A204.1 (cell line): ENCODE measurements around the gene TRIM73.
"Not testable (repeated sequence)": the region's sequence is repeated elsewhere in the genome, so short reads cannot be mapped to it uniquely, and the experiment has no call there.

Experiments
- FAIRE-seq: peaks from 2 replicates; lab custom pipeline; 2012; peaks lifted over from hg19 to GRCh38; lab: Jason Lieb, UNC

The TRIM73 gene

DNA sequence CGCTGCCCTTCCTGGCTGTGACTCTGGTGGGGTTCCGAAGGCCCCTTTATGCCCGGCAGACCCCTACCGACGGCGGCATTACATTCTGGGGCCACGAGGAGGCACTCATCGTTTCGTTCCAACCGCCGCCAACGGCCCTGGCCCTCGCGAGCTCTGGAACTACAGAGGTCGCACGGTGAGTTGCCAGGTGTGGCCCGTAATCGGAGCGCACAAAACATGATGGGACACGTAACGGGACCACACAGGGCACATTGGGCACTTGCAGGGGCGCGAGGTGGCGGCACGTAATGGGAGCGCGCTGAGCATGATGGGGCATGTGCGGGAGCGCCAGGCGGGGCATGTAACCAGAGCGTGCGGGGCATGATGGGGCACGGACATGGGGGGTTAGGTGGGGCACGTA is at the start of gene TRIM73:
TSS of gene TRIM73 (plus strand) at position 301 of the 400 bp plus-strand sequence. CDS start 3,305 bp downstream, outside the sequence.
- not testable (repeated sequence) for FAIRE-seq

DNA sequence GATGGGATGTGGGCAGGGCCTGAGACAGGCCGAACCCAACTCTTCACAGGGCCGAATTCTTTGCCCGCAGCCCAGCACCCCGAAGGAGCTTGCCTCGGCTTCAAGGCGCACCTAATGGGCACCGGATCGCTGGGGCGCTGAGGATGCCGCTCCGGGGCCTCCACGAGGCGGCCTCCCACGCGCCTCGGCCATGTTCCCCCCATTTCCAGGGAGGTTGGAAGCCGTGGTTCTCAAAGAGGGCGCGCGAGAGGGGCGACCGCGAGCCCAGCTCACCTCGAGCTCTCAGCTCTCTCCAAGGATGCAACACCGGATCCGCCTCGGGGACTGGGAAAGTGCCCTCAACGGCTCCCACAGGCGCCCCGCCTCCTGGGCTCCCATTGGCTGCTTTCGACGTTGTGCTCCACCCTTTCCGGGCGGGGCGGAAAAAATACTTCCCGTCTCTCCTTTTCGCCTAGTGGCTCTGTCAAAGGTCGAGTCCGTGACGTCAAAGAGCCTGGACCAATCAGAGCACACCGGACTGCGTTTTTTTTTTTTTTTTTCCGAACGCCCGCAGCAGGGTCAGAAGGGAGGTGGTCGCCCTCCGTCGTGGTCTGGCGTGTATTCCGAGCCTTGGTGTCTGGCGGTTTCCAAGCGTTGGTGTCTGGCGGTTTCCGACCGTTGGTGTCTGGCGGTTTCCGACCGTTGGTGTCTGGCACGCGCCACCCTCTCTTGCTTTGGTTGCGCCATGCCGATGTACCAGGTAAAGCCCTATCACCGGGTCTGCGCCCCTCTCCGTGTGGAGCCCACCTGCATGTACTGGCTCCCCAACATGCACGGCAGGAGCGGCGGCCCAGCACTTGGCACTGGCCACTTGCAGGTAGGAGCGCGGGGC is 36.5 kb upstream of the TRIM73 start:
- FAIRE-seq, result not testable (repeated sequence)

DNA sequence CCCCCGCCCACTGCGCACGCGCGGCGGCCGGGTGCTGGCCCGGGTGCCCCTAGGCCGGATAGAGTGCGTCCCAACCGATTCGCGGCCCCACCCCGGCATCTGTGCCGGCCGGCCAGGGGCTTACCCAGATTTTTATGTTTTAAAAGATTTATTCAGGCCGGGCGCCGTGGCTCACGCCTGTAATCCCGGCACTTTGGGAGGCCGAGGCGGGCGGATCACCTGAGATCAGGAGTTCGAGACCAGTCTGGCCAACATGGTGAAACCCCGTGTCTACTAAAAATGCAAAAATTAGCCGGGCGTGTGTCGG is 35.9 kb upstream of the TRIM73 start:
- FAIRE-seq, result not testable (repeated sequence)

DNA sequence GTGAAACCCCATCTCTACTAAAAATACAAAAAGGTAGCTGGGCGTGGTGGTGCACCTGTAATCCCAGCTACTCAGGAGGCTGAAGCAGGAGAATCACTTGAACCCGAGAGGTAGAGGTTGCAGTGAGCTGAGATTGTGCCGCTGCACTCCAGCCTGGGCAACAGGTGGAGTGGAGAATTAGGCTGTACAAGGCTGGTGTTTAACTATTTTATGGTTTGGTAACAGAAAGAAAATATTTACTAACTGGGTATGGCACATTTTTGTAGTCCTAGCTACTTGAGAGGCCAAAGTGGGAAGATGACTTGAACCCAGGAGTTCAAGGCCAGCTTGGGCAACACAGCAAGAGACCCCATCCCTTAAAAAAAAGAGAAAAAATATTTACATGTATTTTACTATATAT is 31.4 kb upstream of the TRIM73 start:
- not testable (repeated sequence) for FAIRE-seq

DNA sequence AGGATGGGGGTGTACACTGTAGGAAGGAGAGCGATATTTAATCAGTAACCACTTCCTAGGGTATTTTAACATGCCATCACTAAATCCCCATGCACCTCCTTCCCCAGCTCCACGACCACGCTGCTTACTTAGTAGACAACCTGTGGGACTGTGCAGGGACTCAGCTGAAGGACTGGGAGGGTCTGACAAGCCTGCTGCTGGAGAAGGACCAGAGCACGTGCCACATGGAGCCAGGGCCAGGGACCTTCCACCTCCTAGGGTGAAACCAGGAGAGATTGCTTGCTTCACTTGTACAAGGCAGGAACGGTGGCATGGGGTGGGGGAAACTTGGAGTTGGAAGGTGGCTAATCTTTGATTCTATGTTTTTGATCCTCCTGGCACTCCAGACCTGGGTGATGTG is 28.8 kb upstream of the TRIM73 start:
- not testable (repeated sequence) for FAIRE-seq

DNA sequence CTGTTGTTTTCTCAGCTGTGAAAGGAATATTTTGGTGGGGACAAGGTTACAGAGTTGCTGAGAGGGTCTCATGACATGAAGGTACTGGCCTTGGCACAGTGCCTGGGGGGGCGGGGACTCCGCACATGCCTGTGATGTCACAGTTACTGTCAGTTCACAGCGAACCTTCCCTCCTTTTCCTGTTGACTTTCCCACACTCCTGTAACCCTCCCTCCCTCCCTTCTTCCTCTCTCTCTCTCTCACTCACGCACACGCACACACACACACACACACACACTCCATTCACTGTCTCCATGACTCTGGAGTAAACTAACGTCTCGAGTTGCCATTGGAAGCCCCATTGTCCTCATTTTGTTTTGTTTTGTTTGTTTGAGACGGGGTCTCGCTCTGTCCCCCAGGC is 28.1 kb upstream of the TRIM73 start:
- not testable (repeated sequence) for FAIRE-seq

DNA sequence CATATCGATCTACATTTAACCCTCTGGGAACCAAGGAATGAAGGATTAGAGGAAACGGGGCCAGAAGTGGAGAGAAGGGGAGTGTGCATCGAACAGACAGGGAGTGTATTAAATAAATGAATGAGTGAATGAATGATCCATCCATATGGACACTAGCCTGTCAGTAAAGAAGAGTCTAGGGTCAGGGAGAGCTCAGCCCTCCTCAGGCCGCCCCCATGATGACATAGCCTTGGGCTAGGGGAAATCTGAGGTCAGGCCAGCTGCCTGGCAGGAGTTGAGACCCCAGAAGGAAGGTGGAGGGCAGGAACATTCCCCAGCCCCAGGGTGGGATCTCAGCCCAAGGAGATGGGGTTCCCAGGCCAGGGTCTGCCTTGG is 21.3 kb upstream of the TRIM73 start:
- not testable (repeated sequence) for FAIRE-seq

DNA sequence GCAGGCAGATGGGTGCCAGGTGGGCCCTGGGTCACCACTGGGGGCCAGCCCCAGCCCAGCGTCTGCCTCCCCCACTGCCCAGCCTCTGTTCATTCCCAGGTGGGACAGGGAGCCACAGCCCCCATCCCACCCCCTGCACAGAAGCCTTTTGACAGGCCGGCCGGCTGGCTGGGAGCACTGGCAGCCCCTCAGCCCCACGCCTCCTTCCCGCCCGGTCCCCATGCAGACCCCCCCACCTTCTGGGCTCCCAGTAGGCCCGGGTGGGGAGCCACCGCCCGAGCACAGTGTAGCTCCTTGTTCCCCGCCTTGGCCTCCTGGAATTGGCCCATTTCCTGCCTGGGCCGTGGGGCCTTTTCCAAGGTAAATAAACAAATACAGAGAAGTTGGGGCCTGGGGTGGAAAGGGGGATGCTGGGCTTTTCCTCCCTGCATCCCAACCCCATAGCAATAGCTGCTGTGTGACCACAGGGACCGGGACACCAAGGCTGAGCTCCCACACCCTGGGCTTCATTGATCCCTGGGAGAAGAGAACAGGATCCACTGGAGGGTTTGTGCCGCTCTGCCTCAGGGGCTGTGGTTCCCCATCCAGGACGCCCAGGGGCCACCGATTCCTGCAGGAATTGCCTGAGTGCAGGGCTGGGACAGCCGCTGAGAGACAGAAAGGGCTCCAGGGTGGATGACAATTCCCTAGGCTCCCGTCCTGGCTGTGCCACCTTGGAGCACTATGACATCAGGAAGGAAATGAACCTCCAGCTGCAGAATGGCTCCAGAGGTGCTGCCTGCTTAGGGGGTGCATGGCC is 20.7 kb upstream of the TRIM73 start:
- not testable (repeated sequence) for FAIRE-seq

DNA sequence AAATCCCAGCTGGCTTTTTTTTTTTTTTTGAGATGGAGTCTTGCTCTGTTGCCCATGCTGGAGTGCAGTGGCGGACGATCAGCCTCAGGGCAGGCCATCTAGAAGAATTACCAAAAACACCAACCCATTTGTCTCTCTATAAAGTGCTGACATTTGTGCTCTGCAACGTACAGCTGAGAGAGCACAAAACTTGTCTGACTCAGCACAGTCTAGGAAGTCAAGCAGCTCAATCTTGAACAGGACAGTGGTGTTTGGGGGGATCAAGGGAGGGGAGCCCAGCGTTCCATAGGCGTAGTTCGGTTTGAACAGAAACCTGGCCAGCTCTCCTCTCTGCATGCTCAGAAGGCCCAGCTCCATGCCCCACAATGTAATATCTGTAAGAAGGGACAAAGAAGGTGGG is 2.2 kb upstream of the TRIM73 start:
- FAIRE-seq, result not testable (repeated sequence)

DNA sequence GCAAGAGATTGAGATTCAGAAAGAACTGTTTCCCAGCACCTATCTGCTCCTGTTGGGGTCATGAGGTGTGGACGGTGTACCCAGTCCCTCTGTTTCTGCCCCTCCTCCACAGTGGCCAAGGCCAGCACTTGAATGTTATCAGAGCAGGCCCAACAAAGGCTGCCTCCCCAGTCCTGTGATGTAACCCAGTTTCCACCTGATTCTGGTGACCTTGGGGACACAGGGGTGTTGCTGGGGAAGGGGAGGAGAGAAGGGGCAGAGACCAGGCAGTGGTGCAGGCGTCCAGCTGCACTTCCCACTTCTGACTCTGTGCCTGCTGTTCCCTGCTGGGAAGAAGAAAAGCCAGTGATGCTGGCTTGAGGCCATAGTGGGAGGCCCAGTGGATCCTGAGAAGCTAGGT is 2.4 kb downstream of the TRIM73 start:
- FAIRE-seq, result not testable (repeated sequence)

DNA sequence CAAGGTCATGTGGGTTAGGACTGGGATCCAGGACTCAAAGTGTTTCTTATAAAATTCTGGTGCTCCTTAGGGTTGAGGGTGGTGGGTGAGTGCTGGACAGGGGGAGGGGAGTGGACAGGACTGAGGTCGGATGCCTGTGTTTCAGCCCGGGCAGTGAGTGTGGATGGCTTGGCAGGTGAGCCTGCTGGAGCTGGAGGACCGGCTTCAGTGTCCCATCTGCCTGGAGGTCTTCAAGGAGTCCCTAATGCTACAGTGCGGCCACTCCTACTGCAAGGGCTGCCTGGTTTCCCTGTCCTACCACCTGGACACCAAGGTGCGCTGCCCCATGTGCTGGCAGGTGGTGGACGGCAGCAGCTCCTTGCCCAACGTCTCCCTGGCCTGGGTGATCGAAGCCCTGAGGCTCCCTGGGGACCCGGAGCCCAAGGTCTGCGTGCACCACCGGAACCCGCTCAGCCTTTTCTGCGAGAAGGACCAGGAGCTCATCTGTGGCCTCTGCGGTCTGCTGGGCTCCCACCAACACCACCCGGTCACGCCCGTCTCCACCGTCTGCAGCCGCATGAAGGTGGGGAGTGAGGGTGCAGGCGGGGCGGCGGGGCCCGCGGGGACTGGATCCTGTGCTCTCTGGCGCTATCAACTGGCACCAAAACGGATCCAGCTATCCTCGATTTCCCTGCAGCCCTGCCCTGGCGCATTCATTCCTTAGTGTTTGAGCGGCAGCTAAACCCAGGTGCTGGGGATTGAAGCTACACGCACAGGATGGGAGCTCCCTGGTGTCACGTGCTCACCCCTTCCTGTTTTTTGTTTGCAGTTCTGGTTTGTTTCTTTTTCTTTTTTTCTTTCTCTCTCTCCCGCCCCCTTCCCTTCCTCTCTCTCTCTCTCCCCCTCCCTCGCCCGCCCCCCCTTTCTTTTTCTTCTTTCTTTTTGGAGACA is 3.6 kb downstream of the TRIM73 start:
- FAIRE-seq, result not testable (repeated sequence)

DNA sequence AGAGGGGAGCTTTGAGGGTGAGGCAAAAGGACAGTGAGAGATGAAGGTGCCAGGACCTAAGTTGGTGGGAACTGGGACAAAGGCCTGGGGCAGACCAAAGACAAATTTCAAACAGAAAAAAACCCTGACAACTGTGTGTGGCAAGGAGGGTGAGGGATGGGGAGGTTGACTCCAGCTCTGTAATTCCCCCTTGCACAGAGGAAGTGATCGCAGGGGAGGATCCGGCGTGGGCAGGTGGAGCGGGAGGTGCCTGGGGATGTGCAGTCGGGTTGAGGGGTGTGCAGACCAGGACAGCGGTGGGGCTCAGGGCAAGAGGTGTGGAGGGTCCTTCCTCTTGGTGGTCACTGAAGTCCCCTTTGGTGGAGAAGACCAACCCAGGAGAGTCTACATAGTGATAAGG is 5.1 kb downstream of the TRIM73 start:
- FAIRE-seq, result not testable (repeated sequence)

DNA sequence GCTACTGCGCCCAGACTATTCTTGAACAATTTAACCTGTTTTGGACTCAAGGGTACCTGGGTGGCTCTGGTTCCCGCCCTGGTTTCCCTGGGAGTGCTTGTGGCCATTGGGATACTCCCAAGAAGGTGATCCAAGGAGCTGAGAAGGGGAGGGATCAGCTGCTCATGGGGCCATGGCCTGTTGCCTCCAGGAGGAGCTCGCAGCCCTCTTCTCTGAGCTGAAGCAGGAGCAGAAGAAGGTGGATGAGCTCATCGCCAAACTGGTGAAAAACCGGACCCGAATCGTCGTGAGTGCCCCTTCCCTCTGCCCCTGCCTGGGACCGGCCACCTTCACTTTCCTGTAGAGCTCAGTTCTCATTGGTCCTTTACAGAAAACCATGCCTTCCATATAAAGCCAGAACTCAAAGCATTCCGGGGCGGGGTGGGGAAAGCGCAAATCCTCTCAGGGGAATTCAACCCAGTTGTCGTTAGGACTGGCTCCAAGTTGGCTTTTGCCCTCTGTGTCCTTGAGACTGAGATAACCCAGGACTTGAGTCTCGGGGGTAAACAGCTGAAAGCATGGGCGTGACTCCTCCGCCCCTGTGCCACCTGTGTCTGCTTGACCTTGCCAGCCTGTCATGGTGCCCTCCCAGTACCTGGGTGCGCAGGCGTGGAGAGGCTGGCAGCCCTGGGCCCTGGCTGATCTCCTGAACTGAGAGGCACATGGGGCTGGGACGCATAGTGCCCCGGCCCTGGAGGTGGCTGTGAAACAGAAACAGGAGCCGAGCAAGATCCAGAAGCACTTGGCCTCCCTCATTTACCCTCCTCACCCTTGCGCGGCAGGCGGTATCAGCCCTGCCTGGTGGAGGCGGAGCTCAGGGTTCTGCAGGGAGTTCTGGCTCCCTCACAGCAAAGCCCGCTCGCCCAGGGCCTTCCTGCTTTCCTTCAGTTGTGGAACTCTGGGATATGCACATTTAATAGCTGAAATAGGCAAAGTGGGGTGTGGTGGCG is 8.3 kb downstream of the TRIM73 start:
- not testable (repeated sequence) for FAIRE-seq

DNA sequence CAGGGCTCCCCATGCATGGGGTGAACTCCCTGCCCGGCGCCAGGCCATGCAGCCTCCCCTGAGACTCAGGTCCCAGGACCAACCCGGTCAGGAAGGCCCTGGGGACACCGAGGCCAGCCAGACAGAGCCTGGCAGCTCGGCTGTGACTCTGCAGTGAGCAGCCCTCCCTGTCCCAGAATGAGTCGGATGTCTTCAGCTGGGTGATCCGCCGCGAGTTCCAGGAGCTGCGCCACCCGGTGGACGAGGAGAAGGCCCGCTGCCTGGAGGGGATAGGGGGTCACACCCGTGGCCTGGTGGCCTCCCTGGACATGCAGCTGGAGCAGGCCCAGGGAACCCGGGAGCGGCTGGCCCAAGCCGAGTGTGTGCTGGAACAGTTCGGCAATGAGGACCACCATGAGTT is 9.2 kb downstream of the TRIM73 start:
- FAIRE-seq, result not testable (repeated sequence)

DNA sequence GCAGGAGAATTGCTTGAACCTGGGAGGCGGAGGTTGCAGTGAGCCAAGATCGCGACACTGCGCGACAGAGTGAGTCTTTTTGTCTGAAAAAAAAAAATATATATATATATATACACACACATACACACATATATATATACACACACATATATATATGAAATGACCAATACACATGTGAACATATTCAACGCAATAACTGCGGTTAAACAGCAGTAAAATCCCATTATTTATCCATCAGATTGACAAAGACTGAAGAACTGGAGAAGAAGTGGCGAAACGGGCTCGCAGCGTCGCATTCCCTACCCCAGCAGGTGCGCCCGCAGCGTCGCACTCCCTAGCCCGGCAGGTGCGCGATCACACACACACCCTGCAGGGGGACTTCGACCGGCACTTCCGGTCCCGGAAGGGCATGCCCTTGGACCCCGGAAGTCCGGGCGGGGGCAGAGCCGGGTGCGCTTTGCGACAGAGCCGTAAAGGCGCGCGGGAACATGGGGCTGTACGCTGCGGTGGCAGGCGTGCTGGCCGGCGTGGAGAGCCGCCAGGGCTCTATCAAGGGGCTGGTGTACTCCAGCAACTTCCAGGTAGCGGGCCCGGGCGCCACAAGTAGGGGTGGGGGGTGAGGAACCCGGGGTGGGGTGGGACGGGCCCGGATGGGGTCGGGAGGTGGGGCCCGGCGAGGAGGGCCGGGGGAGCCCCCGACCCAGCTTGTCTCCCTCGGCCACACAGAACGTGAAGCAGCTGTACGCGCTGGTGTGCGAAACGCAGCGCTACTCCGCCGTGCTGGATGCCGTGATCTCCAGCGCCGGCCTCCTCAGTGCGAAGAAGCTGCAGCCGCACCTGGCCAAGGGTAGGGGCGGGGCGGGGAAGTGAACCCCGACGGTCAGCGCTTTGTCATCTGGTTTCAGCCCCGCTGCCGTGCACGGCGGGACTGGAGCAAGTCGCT is 14.7 kb downstream of the TRIM73 start:
- FAIRE-seq, result not testable (repeated sequence)

DNA sequence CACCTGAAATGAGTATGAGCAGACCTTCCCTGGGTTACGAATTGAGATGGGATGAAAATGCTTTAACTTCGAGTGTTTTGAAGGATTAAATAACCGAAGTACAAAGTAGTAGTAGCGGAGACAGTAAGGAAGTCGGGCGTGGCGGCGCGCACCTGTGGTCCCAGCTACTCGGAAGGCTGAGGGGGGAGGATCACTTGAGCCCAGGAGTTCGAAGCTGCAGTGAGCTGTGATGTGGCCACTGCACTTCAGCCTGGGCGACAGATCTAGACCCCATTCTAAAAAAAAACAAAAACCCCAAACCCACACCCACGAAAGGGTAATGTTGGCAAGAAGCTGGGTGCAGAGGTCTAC is 15.4 kb downstream of the TRIM73 start:
- not testable (repeated sequence) for FAIRE-seq

DNA sequence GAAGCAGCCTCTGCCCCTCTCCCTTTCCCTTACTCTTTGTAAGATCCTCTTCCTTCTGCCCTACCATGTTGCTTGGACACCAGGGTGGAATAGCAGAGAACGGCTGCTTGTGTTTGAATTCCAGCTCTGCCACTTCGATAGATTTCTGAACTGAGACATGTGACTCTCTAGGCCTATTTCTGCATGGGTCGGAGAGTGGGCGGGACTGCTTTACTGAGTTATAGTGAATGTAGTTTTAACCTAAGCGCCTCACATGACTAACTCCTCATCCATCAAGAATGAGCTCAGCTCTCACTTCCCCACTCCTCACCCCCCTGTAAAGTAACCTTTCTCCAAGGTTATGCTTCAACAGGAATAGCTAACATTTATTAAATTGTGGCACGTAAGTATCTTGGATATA is 18.8 kb downstream of the TRIM73 start:
- FAIRE-seq, result not testable (repeated sequence)

DNA sequence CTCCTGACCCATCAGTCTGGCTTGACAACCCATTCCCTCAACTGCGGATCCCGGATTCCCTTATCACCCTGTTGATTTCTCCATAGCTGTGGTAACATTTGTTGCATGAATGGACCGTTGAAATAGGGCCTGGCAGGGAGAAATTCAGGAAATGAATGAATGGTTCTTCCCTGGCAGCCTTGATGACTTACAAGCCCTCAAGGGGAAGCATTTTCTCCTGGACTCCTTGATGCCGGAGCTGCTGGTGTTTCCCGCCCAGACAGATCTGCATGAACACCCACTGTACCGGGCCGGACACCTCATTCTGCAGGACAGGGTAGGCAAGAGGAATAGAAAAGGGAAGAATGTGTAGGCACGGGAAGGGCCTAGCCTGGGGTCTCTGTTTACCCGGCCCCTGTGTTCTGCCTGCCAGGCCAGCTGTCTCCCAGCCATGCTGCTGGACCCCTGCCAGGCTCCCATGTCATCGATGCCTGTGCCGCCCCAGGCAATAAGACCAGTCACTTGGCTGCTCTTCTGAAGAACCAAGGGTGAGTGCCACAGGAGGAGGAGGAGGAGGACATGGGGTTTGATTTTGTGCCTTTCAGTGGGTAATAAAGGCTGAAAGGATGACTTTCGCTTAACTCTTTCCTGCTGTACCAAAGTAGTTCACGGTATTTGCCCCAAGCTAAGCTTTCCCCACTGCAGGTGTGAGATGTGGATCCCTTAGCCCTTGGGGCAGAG is 19.4 kb downstream of the TRIM73 start:
- FAIRE-seq, result not testable (repeated sequence)

DNA sequence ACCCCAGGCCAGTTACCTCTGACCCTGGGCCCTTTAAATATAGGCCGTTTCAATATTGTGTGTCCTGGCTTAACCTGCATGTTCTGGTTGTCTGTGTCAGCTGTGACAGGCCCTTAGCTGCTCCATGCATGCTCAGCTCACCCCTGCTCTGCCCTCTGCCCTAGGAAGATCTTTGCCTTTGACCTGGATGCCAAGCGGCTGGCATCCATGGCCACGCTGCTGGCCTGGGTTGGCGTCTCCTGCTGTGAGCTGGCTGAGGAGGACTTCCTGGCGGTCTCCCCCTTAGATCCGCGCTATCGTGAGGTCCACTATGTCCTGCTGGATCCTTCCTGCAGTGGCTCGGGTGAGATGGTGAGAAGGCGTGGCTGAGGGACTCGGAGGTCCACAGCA is 20.0 kb downstream of the TRIM73 start:
- not testable (repeated sequence) for FAIRE-seq
